Measurements from ENCODE around the gene SNAPC5. TPM values are rescaled to one million over a fixed set of nuclear protein-coding genes. Genes with fewer than 3 reads are reported as not detected.

SNAPC5 gene
- total and polyA plus RNA-seq, 2 of the 4 experiments (the other 2 are of a cell fraction): 25.9 to 26.3 TPM

GRCh38 chr15:66486887-66487286 lies 10.7 kb downstream of the SNAPC5 start:
- no TSS peak for BruUV-seq (replicated peaks)
- H3K36me3 ChIP-seq (ENCODE audit: control insufficient read depth, insufficient read depth, low read length): peaks cover 55% of the 10 kb centered on the region

More at GRCh38 chr15:66486887-66487286, 10.7 kb downstream of the SNAPC5 start:
- dilution Hi-C loops (cut with HindIII; ENCODE audit: low sequenced_read_pairs, unreplicated experiment) (no loop called here), in situ Hi-C loops (cut with MboI; ENCODE audit: low sequenced_read_pairs) (loop anchor here (25.0 kb wide), 1 partner anchor 575 kb away; no protein-coding TSS in a partner anchor), intact Hi-C loops (cut with micrococcal nuclease) (no loop called here)
- no peak overlapping the region for H2BK120ac ChIP-seq (ENCODE audit: low read depth, low read length)
- H2AK5ac ChIP-seq (ENCODE audit: low read depth, low read length): no peak overlapping the region
- no peaks in the 10 kb centered on the region for H3K27me3 ChIP-seq (ENCODE audit: control insufficient read depth, insufficient read depth, low read length)
- H3K9me1 ChIP-seq (ENCODE audit: insufficient read depth, low read length): peaks cover 12% of the 10 kb centered on the region
- H3K9ac ChIP-seq (ENCODE audit: low read depth, low read length): no peak overlapping the region
- no peak overlapping the region for H2BK5ac ChIP-seq (ENCODE audit: low read depth, low read length, poor library complexity, severe bottlenecking)
- no peak overlapping the region for H3K4ac ChIP-seq (ENCODE audit: low read depth, low read length)
- H3K56ac ChIP-seq (ENCODE audit: extremely low read depth, insufficient read depth, low read length): no peak overlapping the region
- peaks cover 3% of the 10 kb centered on the region; the same call in 1 of the 2 replicates for H3K4me1 ChIP-seq (ENCODE audit: control insufficient read depth, insufficient read depth, low read length)
- no peak overlapping the region for H2BK20ac ChIP-seq (ENCODE audit: low read depth, low read length)
- no peak overlapping the region for H4K91ac ChIP-seq (ENCODE audit: insufficient read depth, low read depth, low read length)
- DNase-seq: no peak
- no peak overlapping the region for H4K8ac ChIP-seq (ENCODE audit: low read depth in 2 of 2, low read length in 2 of 2)
- TF ChIP-seq RCOR1 (IDR thresholded peaks at IDR 0.05; ENCODE audit: insufficient replicate concordance, low read length): no peak
- TF ChIP-seq MAFK (IDR thresholded peaks at IDR 0.05; ENCODE audit: low read depth, low read length): no peak
- no peak for TF ChIP-seq SMC3 (IDR thresholded peaks at IDR 0.05; ENCODE audit: low read depth, low read length)
- TF ChIP-seq POLR2A (IDR thresholded peaks at IDR 0.05; ENCODE audit: low read depth, low read length): no peak
- TF ChIP-seq RFX5 (IDR thresholded peaks at IDR 0.05; ENCODE audit: low read depth, low read length): no peak
- no peak for TF ChIP-seq RAD21 (IDR thresholded peaks at IDR 0.05; ENCODE audit: low read length)
- TF ChIP-seq, protein P1, sequence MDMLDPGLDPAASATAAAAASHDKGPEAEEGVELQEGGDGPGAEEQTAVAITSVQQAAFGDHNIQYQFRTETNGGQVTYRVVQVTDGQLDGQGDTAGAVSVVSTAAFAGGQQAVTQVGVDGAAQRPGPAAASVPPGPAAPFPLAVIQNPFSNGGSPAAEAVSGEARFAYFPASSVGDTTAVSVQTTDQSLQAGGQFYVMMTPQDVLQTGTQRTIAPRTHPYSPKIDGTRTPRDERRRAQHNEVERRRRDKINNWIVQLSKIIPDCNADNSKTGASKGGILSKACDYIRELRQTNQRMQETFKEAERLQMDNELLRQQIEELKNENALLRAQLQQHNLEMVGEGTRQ (IDR thresholded peaks at IDR 0.05; ENCODE audit: low read depth, low read length): no peak
- no peak for TF ChIP-seq NFE2L2 (IDR thresholded peaks at IDR 0.05; ENCODE audit: low read depth, low read length)
- no peak for TF ChIP-seq MXI1 (IDR thresholded peaks at IDR 0.05; ENCODE audit: borderline replicate concordance, low read depth, low read length)
- no peak for TF ChIP-seq BHLHE40 (IDR thresholded peaks at IDR 0.05; ENCODE audit: low read depth, low read length)
- H3K14ac ChIP-seq (replicated peaks; ENCODE audit: low read depth, low read length): no peak overlapping the region
- no peak overlapping the region for H2AFZ ChIP-seq (replicated peaks; ENCODE audit: low read length, poor library complexity)
- H3K23ac ChIP-seq (ENCODE audit: low read depth, low read length): no peak overlapping the region
- H2BK15ac ChIP-seq (ENCODE audit: low read depth, low read length): no peak overlapping the region
- H4K5ac ChIP-seq (ENCODE audit: low read depth, low read length): no peak overlapping the region
- H3K79me1 ChIP-seq (ENCODE audit: low read depth in 1 of 2, low read length in 2 of 2): peaks cover 27 to 29% of the 10 kb centered on the region in 2 experiments
- H3K4me2 ChIP-seq (ENCODE audit: low read depth, low read length): no peak overlapping the region
- POLR2A ChIA-PET (ENCODE audit: unreplicated experiment): no interaction called here
- CTCF ChIA-PET: no interaction called here
- WGBS, 2 experiments (ENCODE audit: extremely low coverage in 2 of 2, insufficient read length in 1 of 2): 100% methylated on average over 1 of the region's 3 CpGs; no CpG with 5 or more reads in 1 of the 2 experiments
- H4K20me1 ChIP-seq (ENCODE audit: insufficient read depth, low read length): peaks cover 10% of the 10 kb centered on the region
- H2AK9ac ChIP-seq (replicated peaks; ENCODE audit: low read depth, low read length, poor library complexity): no peak overlapping the region
- no peak overlapping the region for H3K18ac ChIP-seq (ENCODE audit: low read depth, low read length)
- no peak overlapping the region for H3K27ac ChIP-seq (ENCODE audit: insufficient read depth, low read length)
- no peaks in the 10 kb centered on the region for H3K9me3 ChIP-seq (ENCODE audit: control insufficient read depth, insufficient read depth, low read length)
- ATAC-seq (ENCODE audit: low read depth): no peak
- H3K4me3 ChIP-seq (ENCODE audit: insufficient read depth, low read depth, low read length): no peak overlapping the region

Measured in IMR-90 (cell line).